ENCODE data around the gene MPPED1.

The MPPED1 gene

DNA sequence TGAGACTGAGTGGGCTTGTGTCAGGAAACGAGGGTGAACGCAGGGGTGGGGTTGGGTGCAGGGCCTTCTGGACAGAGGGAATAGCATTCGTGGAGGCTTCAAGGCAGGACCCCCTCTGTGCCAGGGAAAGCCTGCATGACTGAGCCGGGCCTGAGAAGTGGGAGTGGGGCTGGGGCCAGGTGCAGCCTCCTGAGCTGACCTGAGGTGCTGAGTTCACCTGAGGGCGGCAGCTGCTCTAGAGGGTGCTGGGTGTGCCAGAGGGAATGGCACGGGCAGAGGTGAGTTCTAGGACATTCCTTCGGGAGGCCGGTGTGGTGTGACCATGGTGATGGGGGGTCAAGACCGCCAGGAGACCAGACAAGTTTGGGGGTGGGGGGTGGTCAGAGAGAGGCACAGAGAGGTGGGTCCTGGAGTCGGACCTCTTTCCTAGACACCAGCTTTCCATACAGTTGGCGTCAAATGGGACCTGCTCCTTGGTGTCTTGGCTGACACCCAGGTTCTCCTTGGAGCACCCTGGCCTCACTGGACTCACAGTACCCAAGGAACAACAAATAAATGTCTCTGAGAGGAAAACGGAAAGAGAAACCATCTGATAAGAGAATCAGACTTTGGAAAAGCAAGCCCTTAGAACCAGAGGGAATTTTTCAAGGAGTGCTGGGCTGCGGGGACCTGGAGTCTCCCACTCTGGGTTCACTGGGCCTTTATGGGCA lies 7.7 kb downstream of the MPPED1 start:
- TF ChIP-seq, protein P1, sequence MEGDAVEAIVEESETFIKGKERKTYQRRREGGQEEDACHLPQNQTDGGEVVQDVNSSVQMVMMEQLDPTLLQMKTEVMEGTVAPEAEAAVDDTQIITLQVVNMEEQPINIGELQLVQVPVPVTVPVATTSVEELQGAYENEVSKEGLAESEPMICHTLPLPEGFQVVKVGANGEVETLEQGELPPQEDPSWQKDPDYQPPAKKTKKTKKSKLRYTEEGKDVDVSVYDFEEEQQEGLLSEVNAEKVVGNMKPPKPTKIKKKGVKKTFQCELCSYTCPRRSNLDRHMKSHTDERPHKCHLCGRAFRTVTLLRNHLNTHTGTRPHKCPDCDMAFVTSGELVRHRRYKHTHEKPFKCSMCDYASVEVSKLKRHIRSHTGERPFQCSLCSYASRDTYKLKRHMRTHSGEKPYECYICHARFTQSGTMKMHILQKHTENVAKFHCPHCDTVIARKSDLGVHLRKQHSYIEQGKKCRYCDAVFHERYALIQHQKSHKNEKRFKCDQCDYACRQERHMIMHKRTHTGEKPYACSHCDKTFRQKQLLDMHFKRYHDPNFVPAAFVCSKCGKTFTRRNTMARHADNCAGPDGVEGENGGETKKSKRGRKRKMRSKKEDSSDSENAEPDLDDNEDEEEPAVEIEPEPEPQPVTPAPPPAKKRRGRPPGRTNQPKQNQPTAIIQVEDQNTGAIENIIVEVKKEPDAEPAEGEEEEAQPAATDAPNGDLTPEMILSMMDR (IDR thresholded peaks at IDR 0.05; ENCODE audit: insufficient read depth, low read length, missing control alignments): no peak
- H3K4me3 ChIP-seq (ENCODE audit: low read depth, low read length): no peak overlapping the region
- no peak for DNase-seq (ENCODE audit: low read depth, low spot score)
- ChIA-PET CTCF (no interaction called here), POLR2A (no interaction called here)

DNA sequence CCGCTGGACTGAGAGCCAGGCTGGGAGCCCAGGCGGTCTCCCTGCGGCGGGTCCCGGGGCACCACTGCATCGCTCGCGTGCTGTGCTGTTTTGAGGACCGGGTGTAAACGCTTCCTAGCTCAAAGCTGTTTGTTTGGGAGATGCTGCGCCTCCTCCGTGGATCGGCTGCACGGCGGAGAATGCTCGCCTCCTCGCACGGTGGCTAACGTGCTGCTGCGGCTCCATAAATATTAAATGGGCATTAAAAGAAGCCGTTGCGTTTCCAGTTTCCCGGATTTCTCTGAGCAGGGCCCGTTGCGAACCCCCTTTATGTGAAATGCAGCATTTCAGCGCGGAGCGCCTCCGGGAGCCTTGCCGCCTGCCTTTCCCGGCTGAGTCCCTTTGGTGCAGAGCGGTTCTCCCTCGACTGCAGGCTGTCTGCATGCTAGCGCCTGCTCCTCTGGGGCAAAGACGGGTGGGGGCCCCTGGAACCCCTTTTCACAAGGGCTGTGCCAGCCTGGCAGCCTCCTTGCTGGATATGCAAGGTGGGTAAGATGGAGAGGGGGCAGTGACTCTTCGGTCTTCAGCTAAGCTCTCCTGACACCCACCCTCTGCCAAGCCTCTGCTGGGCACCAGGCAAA lies 9.3 kb downstream of the MPPED1 start:
- no peak overlapping the region for H3K4me3 ChIP-seq (ENCODE audit: low read depth, low read length)
- no peak for DNase-seq (ENCODE audit: low read depth, low spot score)
- CTCF ChIA-PET: no interaction called here
- TF ChIP-seq, protein P1 (IDR thresholded peaks at IDR 0.05; ENCODE audit: insufficient read depth, low read length, missing control alignments): no peak
- POLR2A ChIA-PET: no interaction called here

DNA sequence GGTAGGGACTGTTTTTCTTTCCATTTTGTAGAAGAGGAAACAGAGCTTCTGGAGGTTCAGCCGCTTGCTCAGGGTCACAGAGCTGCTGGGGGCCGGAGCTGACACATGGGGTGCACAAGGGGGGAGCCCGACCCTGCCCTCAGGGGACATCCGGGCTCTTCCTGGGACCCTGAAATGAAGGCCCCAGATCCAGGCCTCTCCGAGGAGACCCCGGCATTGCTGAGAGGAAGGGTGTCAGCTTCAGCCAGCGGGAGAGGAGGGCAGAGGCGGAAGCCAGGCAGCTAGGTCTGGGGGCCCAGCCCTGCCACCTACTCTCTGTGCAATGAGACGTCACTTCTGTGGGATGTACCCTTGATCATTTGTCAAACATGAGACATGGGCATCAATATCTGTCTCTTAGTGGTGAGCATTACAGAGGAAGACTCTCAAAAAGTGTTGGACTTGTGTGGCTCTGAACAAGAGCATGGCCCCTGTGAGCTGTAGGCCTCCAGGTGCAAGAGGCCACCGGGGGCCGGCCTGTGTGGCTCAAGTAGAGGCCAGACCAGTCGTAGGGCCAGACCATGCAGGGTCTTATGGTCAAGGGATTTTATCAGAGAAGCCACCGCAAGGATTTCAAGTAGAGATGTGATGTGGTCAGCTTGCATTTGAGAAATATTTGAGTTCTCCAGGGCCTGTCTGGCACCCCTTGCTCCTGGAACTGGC lies 10.3 kb downstream of the MPPED1 start:
- TF ChIP-seq, protein P1 (IDR thresholded peaks at IDR 0.05; ENCODE audit: insufficient read depth, low read length, missing control alignments): no peak
- no peak for DNase-seq (ENCODE audit: low read depth, low spot score)
- CTCF ChIA-PET: no interaction called here
- no peak overlapping the region for H3K4me3 ChIP-seq (ENCODE audit: low read depth, low read length)
- POLR2A ChIA-PET: no interaction called here

DNA sequence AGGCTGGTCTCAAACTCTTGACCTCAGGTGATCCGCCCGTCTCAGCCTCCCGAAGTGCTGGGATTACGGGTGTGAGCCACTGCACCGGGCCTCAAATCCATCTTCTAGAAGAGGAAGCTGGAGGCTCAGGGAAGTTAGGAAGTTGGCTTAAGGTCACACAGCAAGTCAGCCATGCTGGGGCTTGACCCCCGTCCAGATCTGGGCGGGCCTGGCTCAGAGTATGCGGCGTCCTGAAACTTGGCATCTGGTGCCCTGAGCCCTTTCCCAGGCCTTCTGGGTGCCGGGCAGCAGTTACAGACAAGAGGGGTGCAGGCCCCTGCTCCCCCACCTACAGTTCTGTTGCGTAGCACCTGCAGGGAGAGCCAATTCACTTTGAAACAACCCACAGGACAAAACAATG lies 11.2 kb downstream of the MPPED1 start:
- DNase-seq (ENCODE audit: low read depth, low spot score): no peak
- no peak overlapping the region for H3K4me3 ChIP-seq (ENCODE audit: low read depth, low read length)
- CTCF ChIA-PET: no interaction called here
- POLR2A ChIA-PET: no interaction called here
- TF ChIP-seq, protein P1 (IDR thresholded peaks at IDR 0.05; ENCODE audit: insufficient read depth, low read length, missing control alignments): no peak

DNA sequence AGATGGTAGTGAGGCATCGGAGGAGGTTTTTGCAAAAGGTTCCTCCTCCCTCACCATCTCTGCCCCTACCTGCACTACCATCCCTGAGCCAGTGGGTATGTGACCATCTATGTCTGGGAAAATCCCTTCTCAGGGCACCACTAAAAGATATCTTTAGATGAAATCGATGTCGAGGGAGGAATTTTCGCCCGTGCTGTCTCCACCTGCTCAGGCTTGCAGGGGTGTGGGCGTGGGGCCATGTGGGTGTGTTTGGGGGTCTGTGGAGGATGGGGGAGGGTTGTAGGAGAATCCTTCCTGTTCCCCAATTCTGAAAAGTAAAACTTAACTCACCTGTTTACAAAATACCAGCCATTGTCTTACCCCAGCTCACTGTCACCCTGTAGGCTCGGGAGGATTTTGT lies 12.4 kb downstream of the MPPED1 start:
- TF ChIP-seq, protein P1 (IDR thresholded peaks at IDR 0.05; ENCODE audit: insufficient read depth, low read length, missing control alignments): no peak
- ChIA-PET POLR2A (no interaction called here), CTCF (no interaction called here)
- no peak for DNase-seq (ENCODE audit: low read depth, low spot score)
- no peak overlapping the region for H3K4me3 ChIP-seq (ENCODE audit: low read depth, low read length)
